K562 (cell line): Measurements from ENCODE around the gene PCNX2.

Experiments
- BRCA1 ChIP-seq, 2 experiments: fragments of 450-650 bp in 1 of 2; sonication (generic) in 1 of 2; formaldehyde crosslinking in 1 of 2; IDR thresholded peaks; 2 replicates each; pipeline versions ENCODE4 v1.5.0 to v1.6.1; 2017 to 2020; ENCODE audit warnings: mild to moderate bottlenecking in 1 of 2, missing genetic modification reagents in 1 of 2
- CHD1 ChIP-seq: fragments of 200-600 bp; sonication (generic); IDR thresholded peaks from one replicate; pipeline ENCODE4 v1.6.1; 2012; ENCODE audit warnings: mild to moderate bottlenecking, moderate library complexity, low read length, inconsistent platforms
- CHD2 ChIP-seq: IDR thresholded peaks from 2 replicates; pipeline ENCODE4 v1.6.1; 2011; ENCODE audit warnings: low read depth, low read length
- EZH2 ChIP-seq: IDR thresholded peaks from 2 replicates; pipeline ENCODE4 v1.6.1; 2012; ENCODE audit warnings: low read depth, mild to moderate bottlenecking, inconsistent platforms, low read length, borderline replicate concordance
- GABPA ChIP-seq: fragments of 200-800 bp; sonication (Bioruptor generic); conservative IDR thresholded peaks from 2 replicates; pipeline ENCODE4 v1.6.1; 2016; ENCODE audit warnings: low read depth, missing genetic modification characterization, missing compliant biosample characterization
- MYC ChIP-seq, 2 experiments: fragments of 250-450 bp in 1 of 2; sonication (Bioruptor Pico) in 1 of 2; IDR thresholded peaks; 2 replicates each; pipeline versions ENCODE4 v1.5.1 to v1.6.1; 2012 to 2021; ENCODE audit warnings: low read depth in 2 of 2, borderline replicate concordance in 1 of 2, improper control_type of control experiment in 1 of 2, low read length in 1 of 2, mild to moderate bottlenecking in 1 of 2, moderate library complexity in 1 of 2
- NFE2 ChIP-seq: IDR thresholded peaks from 2 replicates; pipeline ENCODE4 v1.6.1; 2014; ENCODE audit warnings: antibody characterized with exemption, low read depth
- SIX5 ChIP-seq, 2 experiments: IDR thresholded peaks; 2 replicates each; pipeline ENCODE4 v1.6.1; 2011; ENCODE audit warnings: low read length in 2 of 2, borderline replicate concordance in 1 of 2, low read depth in 1 of 2, mild to moderate bottlenecking in 1 of 2, moderate library complexity in 1 of 2; ENCODE audit not compliant: insufficient read depth in 1 of 2
- STAT6 ChIP-seq: sonication (generic); formaldehyde crosslinking; IDR thresholded peaks from 2 replicates; pipeline ENCODE4 v1.8.1; 2023; ENCODE audit warnings: mild to moderate bottlenecking, missing genetic modification reagents
- TBL1XR1 ChIP-seq, 2 experiments: IDR thresholded peaks; 2 replicates each; pipeline ENCODE4 v1.6.1; 2012; ENCODE audit warnings: improper control_type of control experiment in 2 of 2, low read length in 2 of 2, mild to moderate bottlenecking in 1 of 2
- TBP ChIP-seq: optimal IDR thresholded peaks from 2 replicates; pipeline ENCODE3; 2011; ENCODE audit warnings: low read depth, low read length, improper control_type of control experiment
- ZNF583 ChIP-seq: fragments of 250-450 bp; sonication (Bioruptor Pico); IDR thresholded peaks from 2 replicates; pipeline ENCODE4 v1.4.0; 2020
- TF ChIP-seq, protein P1 (sequence below): sonication (generic); formaldehyde crosslinking; IDR thresholded peaks from 2 replicates; pipeline ENCODE4 v1.8.0; 2022; ENCODE audit warnings: mild to moderate bottlenecking, missing genetic modification reagents
- TF ChIP-seq, protein P2 (sequence below), 3 experiments: IDR thresholded peaks in 2 of 3; conservative IDR thresholded peaks in 1 of 3; 2 replicates each; pipeline ENCODE4 v1.5.1; 2011 to 2012; ENCODE audit warnings: low read length in 3 of 3, mild to moderate bottlenecking in 3 of 3, control low read depth in 2 of 3, improper control_type of control experiment in 1 of 3, inconsistent platforms in 1 of 3, low read depth in 1 of 3, mixed read lengths in 1 of 3, moderate library complexity in 1 of 3; ENCODE audit not compliant: insufficient read depth in 2 of 3

- TF ChIP-seq NFE2: no peak
- no peak for TF ChIP-seq TBP
- TF ChIP-seq, protein P1, sequence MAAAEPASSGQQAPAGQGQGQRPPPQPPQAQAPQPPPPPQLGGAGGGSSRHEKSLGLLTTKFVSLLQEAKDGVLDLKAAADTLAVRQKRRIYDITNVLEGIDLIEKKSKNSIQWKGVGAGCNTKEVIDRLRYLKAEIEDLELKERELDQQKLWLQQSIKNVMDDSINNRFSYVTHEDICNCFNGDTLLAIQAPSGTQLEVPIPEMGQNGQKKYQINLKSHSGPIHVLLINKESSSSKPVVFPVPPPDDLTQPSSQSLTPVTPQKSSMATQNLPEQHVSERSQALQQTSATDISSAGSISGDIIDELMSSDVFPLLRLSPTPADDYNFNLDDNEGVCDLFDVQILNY (CRISPR knock-in tag): no peak
- TF ChIP-seq, protein P2, sequence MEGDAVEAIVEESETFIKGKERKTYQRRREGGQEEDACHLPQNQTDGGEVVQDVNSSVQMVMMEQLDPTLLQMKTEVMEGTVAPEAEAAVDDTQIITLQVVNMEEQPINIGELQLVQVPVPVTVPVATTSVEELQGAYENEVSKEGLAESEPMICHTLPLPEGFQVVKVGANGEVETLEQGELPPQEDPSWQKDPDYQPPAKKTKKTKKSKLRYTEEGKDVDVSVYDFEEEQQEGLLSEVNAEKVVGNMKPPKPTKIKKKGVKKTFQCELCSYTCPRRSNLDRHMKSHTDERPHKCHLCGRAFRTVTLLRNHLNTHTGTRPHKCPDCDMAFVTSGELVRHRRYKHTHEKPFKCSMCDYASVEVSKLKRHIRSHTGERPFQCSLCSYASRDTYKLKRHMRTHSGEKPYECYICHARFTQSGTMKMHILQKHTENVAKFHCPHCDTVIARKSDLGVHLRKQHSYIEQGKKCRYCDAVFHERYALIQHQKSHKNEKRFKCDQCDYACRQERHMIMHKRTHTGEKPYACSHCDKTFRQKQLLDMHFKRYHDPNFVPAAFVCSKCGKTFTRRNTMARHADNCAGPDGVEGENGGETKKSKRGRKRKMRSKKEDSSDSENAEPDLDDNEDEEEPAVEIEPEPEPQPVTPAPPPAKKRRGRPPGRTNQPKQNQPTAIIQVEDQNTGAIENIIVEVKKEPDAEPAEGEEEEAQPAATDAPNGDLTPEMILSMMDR (IDR thresholded peaks at IDR 0.05 in 2 of 3, conservative IDR thresholded peaks at IDR 0.05 in 1 of 3; ENCODE audit: insufficient read depth in 2 of 3, low read depth in 1 of 3, low read length in 3 of 3): no peak
- TF ChIP-seq CHD2: no peak
- no peak for TF ChIP-seq EZH2
- no peak for TF ChIP-seq TBL1XR1 (IDR thresholded peaks at IDR 0.05; ENCODE audit: low read length in 2 of 2)
- TF ChIP-seq MYC (IDR thresholded peaks at IDR 0.05; ENCODE audit: low read depth, low read length): no peak
- TF ChIP-seq MYC (CRISPR knock-in tag; IDR thresholded peaks at IDR 0.05; ENCODE audit: borderline replicate concordance, low read depth): no peak
- TF ChIP-seq BRCA1 (IDR thresholded peaks at IDR 0.05): no peak
- TF ChIP-seq BRCA1 (CRISPR knock-in tag; IDR thresholded peaks at IDR 0.05): no peak
- TF ChIP-seq STAT6 (CRISPR knock-in tag): no peak
- no peak for TF ChIP-seq SIX5 (IDR thresholded peaks at IDR 0.05; ENCODE audit: borderline replicate concordance in 1 of 2, insufficient read depth in 1 of 2, low read depth in 1 of 2, low read length in 2 of 2)
- no peak for TF ChIP-seq CHD1
- no peak for TF ChIP-seq ZNF583 (CRISPR knock-in tag)
- TF ChIP-seq GABPA (tag): no peak
Observed at GRCh38 chr1:233245191-233245765, 50.2 kb downstream of the PCNX2 start.
